HEK293 (cell line): Measurements from ENCODE around the gene LAMTOR4.

ENCODE experiments used
- HOXA7 ChIP-seq: sonication (generic); formaldehyde crosslinking; IDR thresholded peaks from 2 replicates; pipeline ENCODE4 v1.8.1; 2022; ENCODE audit warnings: missing genetic modification reagents, borderline replicate concordance
- IKZF3 ChIP-seq: fragments of 450-650 bp; IDR thresholded peaks from 2 replicates; pipeline ENCODE4 v1.5.0; 2018; ENCODE audit warnings: missing biosample characterization, mild to moderate bottlenecking, missing genetic modification characterization, moderate library complexity
- SETDB1 ChIP-seq: IDR thresholded peaks from one replicate; pipeline ENCODE4 v1.6.1; 2017; ENCODE audit warnings: mild to moderate bottlenecking, low read length, moderate library complexity, mixed read lengths; ENCODE audit not compliant: insufficient read length
- ZBTB6 ChIP-seq: fragments of 450-650 bp; formaldehyde crosslinking; IDR thresholded peaks from 2 replicates; pipeline ENCODE4 v1.5.1; 2017; ENCODE audit warnings: missing biosample characterization, missing genetic modification characterization
- ZBTB7A ChIP-seq: fragments of 450-650 bp; formaldehyde crosslinking; IDR thresholded peaks from 2 replicates; pipeline ENCODE4 v1.5.1; 2016; ENCODE audit warnings: low read depth, missing biosample characterization, missing genetic modification characterization
- ZNF10 ChIP-seq: fragments of 450-650 bp; formaldehyde crosslinking; IDR thresholded peaks from 2 replicates; pipeline ENCODE4 v1.5.1; 2017; ENCODE audit warnings: missing biosample characterization, missing genetic modification characterization
- ZNF140 ChIP-seq: fragments of 450-650 bp; formaldehyde crosslinking; IDR thresholded peaks from 2 replicates; pipeline ENCODE4 v1.5.1; 2016; ENCODE audit warnings: missing biosample characterization, missing genetic modification characterization
- ZNF148 ChIP-seq: fragments of 450-650 bp; formaldehyde crosslinking; IDR thresholded peaks from 2 replicates; pipeline ENCODE4 v1.5.0; 2017; ENCODE audit warnings: missing biosample characterization, missing genetic modification characterization, borderline replicate concordance
- ZNF155 ChIP-seq: fragments of 450-650 bp; formaldehyde crosslinking; IDR thresholded peaks from 2 replicates; pipeline ENCODE4 v1.5.1; 2016; ENCODE audit warnings: missing biosample characterization, missing genetic modification characterization
- ZNF157 ChIP-seq: fragments of 450-650 bp; formaldehyde crosslinking; IDR thresholded peaks from 2 replicates; pipeline ENCODE4 v1.5.1; 2016; ENCODE audit warnings: missing biosample characterization, missing genetic modification characterization
- ZNF175 ChIP-seq: fragments of 450-650 bp; formaldehyde crosslinking; IDR thresholded peaks from 2 replicates; pipeline ENCODE4 v1.5.1; 2016; ENCODE audit warnings: missing biosample characterization, missing genetic modification characterization
- ZNF391 ChIP-seq: fragments of 450-650 bp; formaldehyde crosslinking; IDR thresholded peaks from 2 replicates; pipeline ENCODE4 v1.5.1; 2016; ENCODE audit warnings: low read depth, missing biosample characterization, missing genetic modification characterization, borderline replicate concordance
- ZNF510 ChIP-seq: fragments of 450-650 bp; formaldehyde crosslinking; IDR thresholded peaks from 2 replicates; pipeline ENCODE4 v1.5.1; 2018; ENCODE audit warnings: mild to moderate bottlenecking, missing genetic modification characterization, missing biosample characterization; ENCODE audit not compliant: insufficient replicate concordance
- ZNF530 ChIP-seq: fragments of 450-650 bp; formaldehyde crosslinking; IDR thresholded peaks from 2 replicates; pipeline ENCODE4 v1.5.1; 2016; ENCODE audit warnings: low read depth, missing biosample characterization, missing genetic modification characterization
- ZNF585B ChIP-seq: fragments of 450-650 bp; formaldehyde crosslinking; IDR thresholded peaks from 2 replicates; pipeline ENCODE4 v1.5.1; 2016; ENCODE audit warnings: missing biosample characterization, missing genetic modification characterization
- ZNF677 ChIP-seq: fragments of 450-650 bp; IDR thresholded peaks from 2 replicates; pipeline ENCODE4 v1.5.0; 2018; ENCODE audit warnings: missing biosample characterization, mild to moderate bottlenecking, missing genetic modification characterization, moderate library complexity
- ZNF707 ChIP-seq: fragments of 450-650 bp; formaldehyde crosslinking; IDR thresholded peaks from 2 replicates; pipeline ENCODE4 v1.5.1; 2016; ENCODE audit warnings: missing biosample characterization, missing genetic modification characterization
- ZNF843 ChIP-seq: fragments of 450-650 bp; formaldehyde crosslinking; IDR thresholded peaks from 2 replicates; pipeline ENCODE4 v1.5.1; 2016; ENCODE audit warnings: missing biosample characterization, missing genetic modification characterization
- TF ChIP-seq, protein P1 (sequence below): fragments of 450-650 bp; formaldehyde crosslinking; IDR thresholded peaks from 2 replicates; pipeline ENCODE4 v1.5.1; 2016; ENCODE audit warnings: missing biosample characterization, missing genetic modification characterization, borderline replicate concordance
- TF ChIP-seq, protein P2 (sequence below): fragments of 450-650 bp; IDR thresholded peaks from 2 replicates; pipeline ENCODE4 v1.5.1; 2018; ENCODE audit warnings: missing biosample characterization, mild to moderate bottlenecking, missing genetic modification characterization
- TF ChIP-seq, protein P3 (sequence below): fragments of 450-650 bp; formaldehyde crosslinking; IDR thresholded peaks from 2 replicates; pipeline ENCODE4 v1.5.1; 2016; ENCODE audit warnings: missing biosample characterization, missing genetic modification characterization, low read depth
- TF ChIP-seq, protein P4 (sequence below): fragments of 450-650 bp; formaldehyde crosslinking; IDR thresholded peaks from 2 replicates; pipeline ENCODE4 v1.5.1; 2016; ENCODE audit warnings: missing biosample characterization, missing genetic modification characterization

LAMTOR4 gene

GRCh38 chr7:100126931-100127865, 21.5 kb upstream of the LAMTOR4 start, which contains the start of gene MBLAC1 (continued):
- TF ChIP-seq IKZF3 (no peak), ZNF585B (tag by site-specific recombination) (no peak), ZNF391 (tag by site-specific recombination) (peak; percentile 13; the same call in 1 of the 2 replicates), ZNF10 (tag by site-specific recombination) (peak; percentile 3; the same call in 1 of the 2 replicates), ZBTB6 (no peak; the same call in 1 of the 2 replicates), SETDB1 (no peak), ZNF843 (tag by site-specific recombination) (peak; percentile 25; the same call in 1 of the 2 replicates), ZNF155 (tag by site-specific recombination) (no peak), ZNF140 (tag by site-specific recombination) (no peak), HOXA7 (CRISPR knock-in tag) (no peak), ZNF677 (tag by site-specific recombination) (no peak), ZNF510 (tag by site-specific recombination) (no peak), ZNF530 (tag by site-specific recombination) (no peak), ZNF157 (no peak), ZNF175 (no peak), ZNF148 (tag by site-specific recombination) (no peak), ZNF707 (no peak), ZBTB7A (tag by site-specific recombination) (peak; percentile 90)
- TF ChIP-seq, protein P1, sequence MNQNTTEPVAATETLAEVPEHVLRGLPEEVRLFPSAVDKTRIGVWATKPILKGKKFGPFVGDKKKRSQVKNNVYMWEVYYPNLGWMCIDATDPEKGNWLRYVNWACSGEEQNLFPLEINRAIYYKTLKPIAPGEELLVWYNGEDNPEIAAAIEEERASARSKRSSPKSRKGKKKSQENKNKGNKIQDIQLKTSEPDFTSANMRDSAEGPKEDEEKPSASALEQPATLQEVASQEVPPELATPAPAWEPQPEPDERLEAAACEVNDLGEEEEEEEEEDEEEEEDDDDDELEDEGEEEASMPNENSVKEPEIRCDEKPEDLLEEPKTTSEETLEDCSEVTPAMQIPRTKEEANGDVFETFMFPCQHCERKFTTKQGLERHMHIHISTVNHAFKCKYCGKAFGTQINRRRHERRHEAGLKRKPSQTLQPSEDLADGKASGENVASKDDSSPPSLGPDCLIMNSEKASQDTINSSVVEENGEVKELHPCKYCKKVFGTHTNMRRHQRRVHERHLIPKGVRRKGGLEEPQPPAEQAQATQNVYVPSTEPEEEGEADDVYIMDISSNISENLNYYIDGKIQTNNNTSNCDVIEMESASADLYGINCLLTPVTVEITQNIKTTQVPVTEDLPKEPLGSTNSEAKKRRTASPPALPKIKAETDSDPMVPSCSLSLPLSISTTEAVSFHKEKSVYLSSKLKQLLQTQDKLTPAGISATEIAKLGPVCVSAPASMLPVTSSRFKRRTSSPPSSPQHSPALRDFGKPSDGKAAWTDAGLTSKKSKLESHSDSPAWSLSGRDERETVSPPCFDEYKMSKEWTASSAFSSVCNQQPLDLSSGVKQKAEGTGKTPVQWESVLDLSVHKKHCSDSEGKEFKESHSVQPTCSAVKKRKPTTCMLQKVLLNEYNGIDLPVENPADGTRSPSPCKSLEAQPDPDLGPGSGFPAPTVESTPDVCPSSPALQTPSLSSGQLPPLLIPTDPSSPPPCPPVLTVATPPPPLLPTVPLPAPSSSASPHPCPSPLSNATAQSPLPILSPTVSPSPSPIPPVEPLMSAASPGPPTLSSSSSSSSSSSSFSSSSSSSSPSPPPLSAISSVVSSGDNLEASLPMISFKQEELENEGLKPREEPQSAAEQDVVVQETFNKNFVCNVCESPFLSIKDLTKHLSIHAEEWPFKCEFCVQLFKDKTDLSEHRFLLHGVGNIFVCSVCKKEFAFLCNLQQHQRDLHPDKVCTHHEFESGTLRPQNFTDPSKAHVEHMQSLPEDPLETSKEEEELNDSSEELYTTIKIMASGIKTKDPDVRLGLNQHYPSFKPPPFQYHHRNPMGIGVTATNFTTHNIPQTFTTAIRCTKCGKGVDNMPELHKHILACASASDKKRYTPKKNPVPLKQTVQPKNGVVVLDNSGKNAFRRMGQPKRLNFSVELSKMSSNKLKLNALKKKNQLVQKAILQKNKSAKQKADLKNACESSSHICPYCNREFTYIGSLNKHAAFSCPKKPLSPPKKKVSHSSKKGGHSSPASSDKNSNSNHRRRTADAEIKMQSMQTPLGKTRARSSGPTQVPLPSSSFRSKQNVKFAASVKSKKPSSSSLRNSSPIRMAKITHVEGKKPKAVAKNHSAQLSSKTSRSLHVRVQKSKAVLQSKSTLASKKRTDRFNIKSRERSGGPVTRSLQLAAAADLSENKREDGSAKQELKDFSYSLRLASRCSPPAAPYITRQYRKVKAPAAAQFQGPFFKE (tag by site-specific recombination): no peak
- TF ChIP-seq, protein P2, sequence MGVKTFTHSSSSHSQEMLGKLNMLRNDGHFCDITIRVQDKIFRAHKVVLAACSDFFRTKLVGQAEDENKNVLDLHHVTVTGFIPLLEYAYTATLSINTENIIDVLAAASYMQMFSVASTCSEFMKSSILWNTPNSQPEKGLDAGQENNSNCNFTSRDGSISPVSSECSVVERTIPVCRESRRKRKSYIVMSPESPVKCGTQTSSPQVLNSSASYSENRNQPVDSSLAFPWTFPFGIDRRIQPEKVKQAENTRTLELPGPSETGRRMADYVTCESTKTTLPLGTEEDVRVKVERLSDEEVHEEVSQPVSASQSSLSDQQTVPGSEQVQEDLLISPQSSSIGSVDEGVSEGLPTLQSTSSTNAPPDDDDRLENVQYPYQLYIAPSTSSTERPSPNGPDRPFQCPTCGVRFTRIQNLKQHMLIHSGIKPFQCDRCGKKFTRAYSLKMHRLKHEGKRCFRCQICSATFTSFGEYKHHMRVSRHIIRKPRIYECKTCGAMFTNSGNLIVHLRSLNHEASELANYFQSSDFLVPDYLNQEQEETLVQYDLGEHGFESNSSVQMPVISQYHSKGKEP: no peak
- TF ChIP-seq, protein P3, sequence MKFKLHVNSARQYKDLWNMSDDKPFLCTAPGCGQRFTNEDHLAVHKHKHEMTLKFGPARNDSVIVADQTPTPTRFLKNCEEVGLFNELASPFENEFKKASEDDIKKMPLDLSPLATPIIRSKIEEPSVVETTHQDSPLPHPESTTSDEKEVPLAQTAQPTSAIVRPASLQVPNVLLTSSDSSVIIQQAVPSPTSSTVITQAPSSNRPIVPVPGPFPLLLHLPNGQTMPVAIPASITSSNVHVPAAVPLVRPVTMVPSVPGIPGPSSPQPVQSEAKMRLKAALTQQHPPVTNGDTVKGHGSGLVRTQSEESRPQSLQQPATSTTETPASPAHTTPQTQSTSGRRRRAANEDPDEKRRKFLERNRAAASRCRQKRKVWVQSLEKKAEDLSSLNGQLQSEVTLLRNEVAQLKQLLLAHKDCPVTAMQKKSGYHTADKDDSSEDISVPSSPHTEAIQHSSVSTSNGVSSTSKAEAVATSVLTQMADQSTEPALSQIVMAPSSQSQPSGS (tag by site-specific recombination): no peak
- TF ChIP-seq, protein P4, sequence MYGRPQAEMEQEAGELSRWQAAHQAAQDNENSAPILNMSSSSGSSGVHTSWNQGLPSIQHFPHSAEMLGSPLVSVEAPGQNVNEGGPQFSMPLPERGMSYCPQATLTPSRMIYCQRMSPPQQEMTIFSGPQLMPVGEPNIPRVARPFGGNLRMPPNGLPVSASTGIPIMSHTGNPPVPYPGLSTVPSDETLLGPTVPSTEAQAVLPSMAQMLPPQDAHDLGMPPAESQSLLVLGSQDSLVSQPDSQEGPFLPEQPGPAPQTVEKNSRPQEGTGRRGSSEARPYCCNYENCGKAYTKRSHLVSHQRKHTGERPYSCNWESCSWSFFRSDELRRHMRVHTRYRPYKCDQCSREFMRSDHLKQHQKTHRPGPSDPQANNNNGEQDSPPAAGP (tag by site-specific recombination): peak; percentile 83
